A549 (cell line): ENCODE data around the gene S100A13. TPM values are rescaled to one million over a fixed set of nuclear protein-coding genes. Genes with fewer than 3 reads are reported as not detected.

ENCODE experiments used
- ATAC-seq, 2 experiments: fragments of 200-7000 bp in 1 of 2; fragments of >200 bp in 1 of 2; cut with Nextera tagmentation in 1 of 2; cut with Tn5 transposase in 1 of 2; 3 replicates each; pipeline versions ENCODE4 v1.8.0 to v1.9.1; 2018 to 2020; ENCODE audit warnings: mild to moderate bottlenecking in 1 of 2, moderate library complexity in 1 of 2
- CTCF ChIA-PET: fragments of 300-600 bp; sonication (Branson Sonifier 250); formaldehyde crosslinking; extraction: SDS; loops from one replicate; lab custom pipeline; 2021; ENCODE audit warnings: antibody characterized with exemption, inconsistent platforms; lab: Yijun Ruan, JAX
- POLR2A ChIA-PET: fragments of 350-600 bp; formaldehyde crosslinking; extraction: SDS; loops from one replicate; lab custom pipeline; 2021; ENCODE audit warnings: antibody characterized with exemption, inconsistent platforms; lab: Yijun Ruan, JAX
- DNase-seq, 2 experiments: peaks; one replicate each; pipeline versions ENCODE4 v3.0.0 to v3.0.0-alpha.2; 2011 to 2016; ENCODE audit warnings: low read depth in 1 of 2, low spot score in 1 of 2
- FAIRE-seq: peaks from 2 replicates; lab custom pipeline; 2011; peaks lifted over from hg19 to GRCh38; lab: Jason Lieb, UNC
- H3K27ac ChIP-seq, 2 experiments: fragments of >200 bp; sonication (Bioruptor Twin); formaldehyde crosslinking; 3 replicates each; pipeline ENCODE4 v1.5.1; 2016 to 2017
- H3K4me1 ChIP-seq: fragments of >200 bp; sonication (Bioruptor Twin); formaldehyde crosslinking; 3 replicates; pipeline ENCODE4 v1.6.1; 2016
- H3K4me2 ChIP-seq: fragments of >200 bp; sonication (Bioruptor Twin); formaldehyde crosslinking; 3 replicates; pipeline ENCODE4 v1.6.1; 2016
- H3K4me3 ChIP-seq: fragments of >200 bp; sonication (Bioruptor Twin); formaldehyde crosslinking; 3 replicates; pipeline ENCODE4 v1.5.1; 2016
- H3K9me3 ChIP-seq: fragments of >200 bp; sonication (Bioruptor Twin); formaldehyde crosslinking; 3 replicates; pipeline ENCODE4 v1.6.1; 2016
- BCL3 ChIP-seq: fragments of >200 bp; sonication (Bioruptor Twin); formaldehyde crosslinking; IDR thresholded peaks from 3 replicates; pipeline ENCODE4 v1.6.1; 2016
- BHLHE40 ChIP-seq: IDR thresholded peaks from 2 replicates; pipeline ENCODE4 v1.6.1; 2012; ENCODE audit warnings: low read depth, low read length, inconsistent platforms
- CEBPB ChIP-seq, 2 experiments: fragments of >200 bp in 1 of 2; sonication (Bioruptor Twin) in 1 of 2; formaldehyde crosslinking in 1 of 2; IDR thresholded peaks; 2 replicates each; pipeline ENCODE4 v1.6.1; 2012 to 2016
- CHD2 ChIP-seq: fragments of 150-350 bp; IDR thresholded peaks from 2 replicates; pipeline ENCODE4 v1.6.1; 2014; ENCODE audit warnings: low read length; ENCODE audit not compliant: partially characterized antibody
- CHD4 ChIP-seq: fragments of 200-600 bp; sonication (generic); IDR thresholded peaks from 2 replicates; pipeline ENCODE4 v1.6.1; 2016; ENCODE audit warnings: antibody characterized with exemption, mild to moderate bottlenecking, borderline replicate concordance
- EHMT2 ChIP-seq: fragments of 200-600 bp; sonication (generic); IDR thresholded peaks from 2 replicates; pipeline ENCODE4 v1.6.1; 2016; ENCODE audit warnings: antibody characterized with exemption, low read depth, mild to moderate bottlenecking, moderate library complexity
- ELK1 ChIP-seq: fragments of 150-350 bp; IDR thresholded peaks from 2 replicates; pipeline ENCODE4 v1.6.1; 2014; ENCODE audit warnings: low read depth, mild to moderate bottlenecking, low read length
- ESRRA ChIP-seq: fragments of 150-350 bp; IDR thresholded peaks from 2 replicates; pipeline ENCODE4 v1.6.1; 2014; ENCODE audit warnings: mild to moderate bottlenecking, low read length, borderline replicate concordance
- FOSB ChIP-seq: fragments of 250-450 bp; sonication (Bioruptor Pico); IDR thresholded peaks from 2 replicates; pipeline ENCODE4 v1.5.0; 2020; ENCODE audit warnings: mild to moderate bottlenecking, moderate library complexity
- HES2 ChIP-seq: fragments of >200 bp; sonication (Bioruptor Twin); formaldehyde crosslinking; IDR thresholded peaks from 2 replicates; pipeline ENCODE4 v1.6.1; 2016
- HOXA7 ChIP-seq: fragments of 250-450 bp; sonication (Bioruptor Pico); IDR thresholded peaks from 2 replicates; pipeline ENCODE4 v1.5.0; 2020; ENCODE audit warnings: mild to moderate bottlenecking, moderate library complexity
- JUNB ChIP-seq: fragments of >200 bp; sonication (Bioruptor Twin); formaldehyde crosslinking; IDR thresholded peaks from 2 replicates; pipeline ENCODE4 v1.6.1; 2016
- MAFK ChIP-seq: fragments of 450-650 bp; IDR thresholded peaks from 2 replicates; pipeline ENCODE4 v1.6.1; 2014; ENCODE audit not compliant: partially characterized antibody
- MAX ChIP-seq: IDR thresholded peaks from 2 replicates; pipeline ENCODE4 v1.6.1; 2012
- MYC ChIP-seq: IDR thresholded peaks from 2 replicates; pipeline ENCODE4 v1.6.1; 2012; ENCODE audit warnings: mild to moderate bottlenecking, inconsistent platforms, low read length, improper control_type of control experiment, borderline replicate concordance
- NFE2L2 ChIP-seq: fragments of 150-350 bp; conservative IDR thresholded peaks from 2 replicates; pipeline ENCODE4 v1.6.1; 2014; ENCODE audit warnings: low read length
- NPAS2 ChIP-seq: fragments of 250-450 bp; sonication (Bioruptor Pico); IDR thresholded peaks from 2 replicates; pipeline ENCODE4 v1.8.0; 2022; ENCODE audit warnings: mild to moderate bottlenecking, moderate library complexity, borderline replicate concordance
- RAD21 ChIP-seq, 2 experiments: fragments of >200 bp in 1 of 2; sonication (Bioruptor Twin) in 1 of 2; formaldehyde crosslinking in 1 of 2; IDR thresholded peaks in 1 of 2; conservative IDR thresholded peaks in 1 of 2; 2 replicates in 1 of 2; 3 replicates in 1 of 2; pipeline ENCODE4 v1.6.1; 2012 to 2018; ENCODE audit warnings: inconsistent platforms in 1 of 2
- RARB ChIP-seq: fragments of 250-450 bp; sonication (Bioruptor Pico); IDR thresholded peaks from 2 replicates; pipeline ENCODE4 v1.8.0; 2021; ENCODE audit warnings: mild to moderate bottlenecking, moderate library complexity
- RFX5 ChIP-seq: fragments of 450-650 bp; IDR thresholded peaks from 2 replicates; pipeline ENCODE4 v1.7.1; 2014; ENCODE audit warnings: antibody characterized with exemption, mild to moderate bottlenecking, moderate library complexity
- RNF2 ChIP-seq: fragments of 200-600 bp; sonication (generic); IDR thresholded peaks from 2 replicates; pipeline ENCODE4 v1.6.1; 2016; ENCODE audit warnings: low read depth, mild to moderate bottlenecking, antibody characterized with exemption, moderate library complexity, borderline replicate concordance
- TFCP2L1 ChIP-seq: fragments of 250-450 bp; sonication (Bioruptor Pico); IDR thresholded peaks from 2 replicates; pipeline ENCODE4 v1.5.0; 2021; ENCODE audit warnings: mild to moderate bottlenecking
- TP53 ChIP-seq: fragments of 250-450 bp; sonication (Bioruptor Pico); IDR thresholded peaks from 2 replicates; pipeline ENCODE4 v1.5.0; 2021; ENCODE audit warnings: mild to moderate bottlenecking, moderate library complexity
- ZFP36 ChIP-seq: fragments of 450-650 bp; IDR thresholded peaks from 2 replicates; pipeline ENCODE4 v1.6.1; 2014; ENCODE audit warnings: borderline replicate concordance; ENCODE audit not compliant: partially characterized antibody
- WGBS: methylation state at CpG from one replicate; pipeline ENCODE4 v1.1.6; 2017; ENCODE audit errors: missing lambda C conversion rate; 5-methylcytosine and 5-hydroxymethylcytosine counted together
- polyA plus RNA-seq, 4 experiments: library from polyadenylated mRNA; depleted of rRNA in 3 of 4; stranded (reverse); fragments of >200 nt; fragmentation: RNase III in 1 of 4; extraction: RNeasy Plus Mini Kit Qiagen cat#74134 plus additional on column Dnase treatment in 1 of 4; gene quantifications; 2 replicates in 3 of 4; 3 replicates in 1 of 4; pipeline ENCODE4 v1.2.3, GENCODE V29; 2011 to 2017

The S100A13 gene
- polyA plus RNA-seq, 2 of the 4 experiments (the other 2 are of a cell fraction), result 113 to 129 TPM

- peaks cover 29% of the 10 kb centered on the region for H3K4me1 ChIP-seq
- no peak for FAIRE-seq
- 86% methylated on average over 7 of the region's 7 CpGs for WGBS
- H3K4me2 ChIP-seq, result no peak overlapping the region
- no peak for ATAC-seq
- peak overlapping the region in 1 of 2 experiments; percentile 38; a peak in 2 of 6 replicates for H3K27ac ChIP-seq
- H3K9me3 ChIP-seq, result no peaks in the 10 kb centered on the region
- DNase-seq, result no peak
- CTCF ChIA-PET, result interaction anchor here (0.5 to 7.5 kb wide), 46 partner anchors 10 to 421 kb away, joined by 3 to 471 read pairs (median 8); partner anchors contain the start of genes CHTOP, NPR1, RAB13 and S100A1
- TF ChIP-seq CHD4, result no peak
- no peak for TF ChIP-seq MAX
- no peak for TF ChIP-seq EHMT2
- TF ChIP-seq NFE2L2, result no peak
- no peak for TF ChIP-seq TP53 (CRISPR knock-in tag)
- TF ChIP-seq RAD21 (conservative IDR thresholded peaks at IDR 0.05 in 1 of 2, IDR thresholded peaks at IDR 0.05 in 1 of 2), result no peak
- no peak for TF ChIP-seq BCL3
- TF ChIP-seq MAFK, result no peak
- TF ChIP-seq RNF2, result no peak
- no peak for TF ChIP-seq RARB (CRISPR knock-in tag)
- no peak for TF ChIP-seq FOSB (CRISPR knock-in tag)
- TF ChIP-seq RFX5, result no peak
- TF ChIP-seq BHLHE40, result no peak
- POLR2A ChIA-PET, result interaction anchor here (1.4 to 3.4 kb wide), 6 partner anchors 36 to 100 kb away, joined by 3 to 24 read pairs (median 10); partner anchors contain the start of genes CHTOP, S100A13 and S100A6
- H3K4me3 ChIP-seq, result no peak overlapping the region
Measured at GRCh38 chr1:153571706-153572105, 55.6 kb downstream of the S100A13 start.

- Histone ChIP-seq H3K4me1 (peaks cover 36% of the 10 kb centered on the region), H3K4me2 (no peak overlapping the region), H3K4me3 (no peak overlapping the region), H3K27ac (0 out of 6 replicates have a peak overlapping the region, but pooled peaks of 1 of the 2 experiments have one; percentile 8), H3K9me3 (no peaks in the 10 kb centered on the region)
- WGBS, result 85% methylated on average over 5 of the region's 5 CpGs
- ATAC-seq (no peak), DNase-seq (no peak), FAIRE-seq (no peak)
- POLR2A ChIA-PET, result interaction anchor here (2.5 to 3.4 kb wide), 2 partner anchors 36 to 63 kb away, joined by 12 to 24 read pairs; partner anchors contain the start of genes CHTOP and S100A6
- CTCF ChIA-PET, result interaction anchor here (0.6 to 7.5 kb wide), 17 partner anchors 15 to 701 kb away, joined by 3 to 471 read pairs (median 32); partner anchors contain the start of genes CHTOP, NPR1, S100A1 and S100A13
- TF ChIP-seq ZFP36 (no peak), CHD2 (no peak), HES2 (no peak), TFCP2L1 (CRISPR knock-in tag) (no peak), MYC (no peak), ESRRA (no peak), EHMT2 (no peak), JUNB (no peak), ELK1 (no peak), CEBPB (IDR thresholded peaks at IDR 0.05) (no peak), NPAS2 (CRISPR knock-in tag) (no peak), HOXA7 (CRISPR knock-in tag) (no peak)
Measured at GRCh38 chr1:153570874-153571273, 56.4 kb downstream of the S100A13 start.
